ENCODE results near the gene EZR.

DNA sequence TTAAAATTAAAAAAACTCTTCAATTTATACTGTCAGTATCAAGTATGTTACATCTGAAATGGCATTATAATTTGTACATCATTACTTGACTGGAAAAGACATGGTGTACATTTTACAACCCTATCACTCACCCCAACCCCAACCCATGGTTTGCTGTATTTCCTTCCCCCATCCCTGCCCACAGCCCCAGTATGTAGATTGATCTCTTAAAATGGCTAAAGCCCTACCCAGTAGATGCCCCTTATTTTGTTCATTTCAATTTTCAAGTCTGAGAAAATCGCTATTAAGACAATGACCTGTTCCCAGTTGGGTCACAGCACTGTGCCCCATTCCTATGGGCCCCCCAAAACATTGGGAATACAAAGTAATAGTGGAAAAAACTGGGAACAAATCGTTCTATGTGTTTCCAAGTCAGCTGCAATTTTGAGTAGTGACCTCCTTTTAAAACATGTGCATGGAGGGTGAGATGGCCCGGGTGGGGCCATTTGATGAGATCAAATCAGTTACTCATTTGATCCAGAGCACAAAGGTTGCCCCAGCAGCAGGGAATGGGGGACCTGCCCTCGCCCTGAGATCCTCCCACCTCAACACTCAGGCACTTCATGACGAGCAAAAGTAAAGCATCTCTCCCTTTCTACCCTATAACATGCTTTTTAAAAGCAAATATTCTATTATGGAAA is 13.3 kb downstream of the EZR start:
- TF ChIP-seq, protein P1, sequence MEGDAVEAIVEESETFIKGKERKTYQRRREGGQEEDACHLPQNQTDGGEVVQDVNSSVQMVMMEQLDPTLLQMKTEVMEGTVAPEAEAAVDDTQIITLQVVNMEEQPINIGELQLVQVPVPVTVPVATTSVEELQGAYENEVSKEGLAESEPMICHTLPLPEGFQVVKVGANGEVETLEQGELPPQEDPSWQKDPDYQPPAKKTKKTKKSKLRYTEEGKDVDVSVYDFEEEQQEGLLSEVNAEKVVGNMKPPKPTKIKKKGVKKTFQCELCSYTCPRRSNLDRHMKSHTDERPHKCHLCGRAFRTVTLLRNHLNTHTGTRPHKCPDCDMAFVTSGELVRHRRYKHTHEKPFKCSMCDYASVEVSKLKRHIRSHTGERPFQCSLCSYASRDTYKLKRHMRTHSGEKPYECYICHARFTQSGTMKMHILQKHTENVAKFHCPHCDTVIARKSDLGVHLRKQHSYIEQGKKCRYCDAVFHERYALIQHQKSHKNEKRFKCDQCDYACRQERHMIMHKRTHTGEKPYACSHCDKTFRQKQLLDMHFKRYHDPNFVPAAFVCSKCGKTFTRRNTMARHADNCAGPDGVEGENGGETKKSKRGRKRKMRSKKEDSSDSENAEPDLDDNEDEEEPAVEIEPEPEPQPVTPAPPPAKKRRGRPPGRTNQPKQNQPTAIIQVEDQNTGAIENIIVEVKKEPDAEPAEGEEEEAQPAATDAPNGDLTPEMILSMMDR (IDR thresholded peaks at IDR 0.05; ENCODE audit: insufficient read depth, low read length) = no peak
- TF ChIP-seq, protein P2, sequence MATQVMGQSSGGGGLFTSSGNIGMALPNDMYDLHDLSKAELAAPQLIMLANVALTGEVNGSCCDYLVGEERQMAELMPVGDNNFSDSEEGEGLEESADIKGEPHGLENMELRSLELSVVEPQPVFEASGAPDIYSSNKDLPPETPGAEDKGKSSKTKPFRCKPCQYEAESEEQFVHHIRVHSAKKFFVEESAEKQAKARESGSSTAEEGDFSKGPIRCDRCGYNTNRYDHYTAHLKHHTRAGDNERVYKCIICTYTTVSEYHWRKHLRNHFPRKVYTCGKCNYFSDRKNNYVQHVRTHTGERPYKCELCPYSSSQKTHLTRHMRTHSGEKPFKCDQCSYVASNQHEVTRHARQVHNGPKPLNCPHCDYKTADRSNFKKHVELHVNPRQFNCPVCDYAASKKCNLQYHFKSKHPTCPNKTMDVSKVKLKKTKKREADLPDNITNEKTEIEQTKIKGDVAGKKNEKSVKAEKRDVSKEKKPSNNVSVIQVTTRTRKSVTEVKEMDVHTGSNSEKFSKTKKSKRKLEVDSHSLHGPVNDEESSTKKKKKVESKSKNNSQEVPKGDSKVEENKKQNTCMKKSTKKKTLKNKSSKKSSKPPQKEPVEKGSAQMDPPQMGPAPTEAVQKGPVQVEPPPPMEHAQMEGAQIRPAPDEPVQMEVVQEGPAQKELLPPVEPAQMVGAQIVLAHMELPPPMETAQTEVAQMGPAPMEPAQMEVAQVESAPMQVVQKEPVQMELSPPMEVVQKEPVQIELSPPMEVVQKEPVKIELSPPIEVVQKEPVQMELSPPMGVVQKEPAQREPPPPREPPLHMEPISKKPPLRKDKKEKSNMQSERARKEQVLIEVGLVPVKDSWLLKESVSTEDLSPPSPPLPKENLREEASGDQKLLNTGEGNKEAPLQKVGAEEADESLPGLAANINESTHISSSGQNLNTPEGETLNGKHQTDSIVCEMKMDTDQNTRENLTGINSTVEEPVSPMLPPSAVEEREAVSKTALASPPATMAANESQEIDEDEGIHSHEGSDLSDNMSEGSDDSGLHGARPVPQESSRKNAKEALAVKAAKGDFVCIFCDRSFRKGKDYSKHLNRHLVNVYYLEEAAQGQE (IDR thresholded peaks at IDR 0.05; ENCODE audit: insufficient replicate concordance, low read depth) = no peak
- TF ChIP-seq POLR2AphosphoS5 (IDR thresholded peaks at IDR 0.05; ENCODE audit: low read depth) (no peak), GABPA (IDR thresholded peaks at IDR 0.05; ENCODE audit: low read depth) (no peak), SPI1 (IDR thresholded peaks at IDR 0.05; ENCODE audit: borderline replicate concordance, low read depth) (no peak)

All from HL-60 (cell line).